MM.1S (cell line): Measurements from ENCODE around the gene PIGS.

Experiments used
- DNase-seq: peaks from one replicate; pipeline ENCODE4 v3.0.0-alpha.2; 2015
- H2AFZ ChIP-seq: fragments of 300-600 bp; sonication (generic); 2 replicates; pipeline ENCODE4 v1.6.0; 2016; ENCODE audit warnings: antibody characterized with exemption, low read length
- H3F3A ChIP-seq: fragments of 300-600 bp; sonication (generic); 2 replicates; pipeline ENCODE4 v1.6.1; 2016; ENCODE audit warnings: mild to moderate bottlenecking, antibody characterized with exemption, low read length, moderate library complexity, mixed read lengths; ENCODE audit not compliant: insufficient read depth
- H3K27ac ChIP-seq: fragments of 300-600 bp; sonication (generic); 2 replicates; pipeline ENCODE4 v1.5.1; 2016; ENCODE audit warnings: mild to moderate bottlenecking, low read length
- H3K27me3 ChIP-seq: fragments of 300-600 bp; sonication (generic); replicated peaks from 2 replicates; pipeline ENCODE4 v1.6.0; 2016; ENCODE audit warnings: low read length; ENCODE audit not compliant: insufficient read depth
- H3K36me3 ChIP-seq: fragments of 300-600 bp; sonication (generic); replicated peaks from 2 replicates; pipeline ENCODE4 v1.6.1; 2016; ENCODE audit warnings: mild to moderate bottlenecking, low read length, mixed read lengths; ENCODE audit not compliant: insufficient read depth
- H3K4me1 ChIP-seq: fragments of 300-600 bp; sonication (generic); 2 replicates; pipeline ENCODE4 v1.6.1; 2016; ENCODE audit warnings: low read length, mixed read lengths
- H3K4me2 ChIP-seq: fragments of 300-600 bp; sonication (generic); 2 replicates; pipeline ENCODE4 v1.6.0; 2016; ENCODE audit warnings: low read depth, low read length
- H3K4me3 ChIP-seq: fragments of 300-600 bp; sonication (generic); 2 replicates; pipeline ENCODE4 v1.5.1; 2016; ENCODE audit warnings: low read length, mixed read lengths
- H3K79me2 ChIP-seq: fragments of 300-600 bp; sonication (generic); 2 replicates; pipeline ENCODE4 v1.6.1; 2016; ENCODE audit warnings: mixed run types, low read length, mixed read lengths
- H3K9ac ChIP-seq: fragments of 300-600 bp; sonication (generic); 2 replicates; pipeline ENCODE4 v1.6.1; 2016; ENCODE audit warnings: low read length, mixed read lengths
- H3K9me2 ChIP-seq: fragments of 300-600 bp; sonication (generic); replicated peaks from 2 replicates; pipeline ENCODE4 v1.6.1; 2016; ENCODE audit warnings: mild to moderate bottlenecking, low read length, mixed read lengths; ENCODE audit not compliant: insufficient read depth
- H3K9me3 ChIP-seq: fragments of 300-600 bp; sonication (generic); replicated peaks from 2 replicates; pipeline ENCODE4 v1.6.1; 2016; ENCODE audit warnings: mild to moderate bottlenecking, low read length, mixed read lengths; ENCODE audit not compliant: insufficient read depth
- H4K20me1 ChIP-seq: fragments of 300-600 bp; sonication (generic); 2 replicates; pipeline ENCODE4 v1.6.1; 2016; ENCODE audit warnings: mild to moderate bottlenecking, low read length, moderate library complexity, mixed read lengths; ENCODE audit not compliant: insufficient read depth
- CTCF ChIP-seq: fragments of 300-600 bp; sonication (generic); IDR thresholded peaks from 2 replicates; pipeline ENCODE4 v1.5.1; 2016; ENCODE audit warnings: antibody characterized with exemption, low read length, mixed read lengths
- EZH2 ChIP-seq: fragments of 300-600 bp; sonication (generic); optimal IDR thresholded peaks from 2 replicates; pipeline ENCODE3; 2017; ENCODE audit warnings: low read depth, mild to moderate bottlenecking, antibody characterized with exemption, low read length, mixed read lengths
- EZH2phosphoT487 ChIP-seq: fragments of 300-600 bp; sonication (generic); IDR thresholded peaks from 2 replicates; pipeline ENCODE4 v1.6.1; 2018; ENCODE audit warnings: antibody characterized with exemption, low read length

PIGS gene

GRCh38 chr17:28574526-28574925 lies 3.2 kb upstream of the PIGS start:
- Histone ChIP-seq H3K79me2 (peaks cover 18% of the 10 kb centered on the region), H3K9me2 (no peaks in the 10 kb centered on the region), H3K4me2 (no peak overlapping the region), H3K4me3 (no peak overlapping the region), H3K4me1 (peaks cover 14% of the 10 kb centered on the region), H3F3A (0 out of 2 replicates have a peak, but pooled peaks cover 23% of the 10 kb centered on the region), H4K20me1 (no peaks in the 10 kb centered on the region; the same call in 1 of the 2 replicates), H3K9ac (no peak overlapping the region), H3K9me3 (no peaks in the 10 kb centered on the region), H2AFZ (no peak overlapping the region), H3K36me3 (no peaks in the 10 kb centered on the region), H3K27ac (no peak overlapping the region), H3K27me3 (no peaks in the 10 kb centered on the region)
- no peak for TF ChIP-seq EZH2phosphoT487
- TF ChIP-seq CTCF, result peak; percentile 10
- no peak for DNase-seq

DNA sequence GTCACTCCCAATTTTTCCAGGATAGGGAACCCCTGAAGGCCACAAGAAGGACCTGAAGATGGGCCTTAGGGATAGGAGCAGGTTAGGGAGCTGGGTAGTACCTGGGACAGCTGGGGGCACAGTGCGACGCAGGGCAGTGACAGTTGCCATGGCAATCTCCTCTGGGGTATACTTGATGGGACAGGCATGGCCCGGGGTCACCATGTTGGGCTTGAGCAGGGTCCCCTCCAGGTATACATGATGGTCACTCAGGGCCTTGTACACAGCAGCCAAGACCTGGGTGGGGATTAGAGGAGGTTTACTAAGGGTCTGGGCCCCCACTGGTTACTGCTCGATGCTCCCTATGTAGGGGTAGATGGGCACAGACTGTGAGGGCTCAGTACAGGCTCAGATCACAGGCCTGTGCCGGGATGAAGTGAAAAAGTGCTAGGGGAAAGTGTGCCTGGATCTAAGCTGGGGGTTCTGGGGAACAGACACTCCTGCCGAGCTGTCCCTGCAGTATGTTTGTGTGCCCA lies 2.7 kb upstream of the PIGS start:
- Histone ChIP-seq H3F3A (0 out of 2 replicates have a peak, but pooled peaks cover 23% of the 10 kb centered on the region), H3K9ac (no peak overlapping the region), H3K9me2 (no peaks in the 10 kb centered on the region), H3K36me3 (no peaks in the 10 kb centered on the region), H3K27ac (no peak overlapping the region), H3K9me3 (no peaks in the 10 kb centered on the region), H3K27me3 (no peaks in the 10 kb centered on the region), H3K4me1 (peaks cover 15% of the 10 kb centered on the region), H3K4me3 (no peak overlapping the region), H4K20me1 (no peaks in the 10 kb centered on the region; the same call in 1 of the 2 replicates), H2AFZ (no peak overlapping the region), H3K4me2 (no peak overlapping the region), H3K79me2 (peaks cover 23% of the 10 kb centered on the region)
- TF ChIP-seq EZH2 (no peak), CTCF (no peak), EZH2phosphoT487 (no peak)
- DNase-seq, result no peak

GRCh38 chr17:28573521-28573920 lies 2.2 kb upstream of the PIGS start:
- H3K4me2 ChIP-seq, result no peak overlapping the region
- no peaks in the 10 kb centered on the region for H3K9me3 ChIP-seq
- H4K20me1 ChIP-seq, result no peaks in the 10 kb centered on the region; the same call in 1 of the 2 replicates
- H3K27ac ChIP-seq, result no peak overlapping the region
- H3K4me3 ChIP-seq, result no peak overlapping the region
- H3K9me2 ChIP-seq, result no peaks in the 10 kb centered on the region
- H3K9ac ChIP-seq, result no peak overlapping the region
- peaks cover 28% of the 10 kb centered on the region for H3K79me2 ChIP-seq
- no peak for DNase-seq
- H2AFZ ChIP-seq, result no peak overlapping the region
- peaks cover 15% of the 10 kb centered on the region for H3K4me1 ChIP-seq
- 0 out of 2 replicates have a peak, but pooled peaks cover 23% of the 10 kb centered on the region for H3F3A ChIP-seq
- H3K27me3 ChIP-seq, result no peaks in the 10 kb centered on the region
- H3K36me3 ChIP-seq, result no peaks in the 10 kb centered on the region
- no peak for TF ChIP-seq CTCF
- no peak for TF ChIP-seq EZH2
- no peak for TF ChIP-seq EZH2phosphoT487
